ENCODE measurements around the gene SYNJ1.

- TF ChIP-seq, protein P1, sequence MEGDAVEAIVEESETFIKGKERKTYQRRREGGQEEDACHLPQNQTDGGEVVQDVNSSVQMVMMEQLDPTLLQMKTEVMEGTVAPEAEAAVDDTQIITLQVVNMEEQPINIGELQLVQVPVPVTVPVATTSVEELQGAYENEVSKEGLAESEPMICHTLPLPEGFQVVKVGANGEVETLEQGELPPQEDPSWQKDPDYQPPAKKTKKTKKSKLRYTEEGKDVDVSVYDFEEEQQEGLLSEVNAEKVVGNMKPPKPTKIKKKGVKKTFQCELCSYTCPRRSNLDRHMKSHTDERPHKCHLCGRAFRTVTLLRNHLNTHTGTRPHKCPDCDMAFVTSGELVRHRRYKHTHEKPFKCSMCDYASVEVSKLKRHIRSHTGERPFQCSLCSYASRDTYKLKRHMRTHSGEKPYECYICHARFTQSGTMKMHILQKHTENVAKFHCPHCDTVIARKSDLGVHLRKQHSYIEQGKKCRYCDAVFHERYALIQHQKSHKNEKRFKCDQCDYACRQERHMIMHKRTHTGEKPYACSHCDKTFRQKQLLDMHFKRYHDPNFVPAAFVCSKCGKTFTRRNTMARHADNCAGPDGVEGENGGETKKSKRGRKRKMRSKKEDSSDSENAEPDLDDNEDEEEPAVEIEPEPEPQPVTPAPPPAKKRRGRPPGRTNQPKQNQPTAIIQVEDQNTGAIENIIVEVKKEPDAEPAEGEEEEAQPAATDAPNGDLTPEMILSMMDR (IDR thresholded peaks at IDR 0.05), result no peak
- TF ChIP-seq POLR2A (IDR thresholded peaks at IDR 0.05), result no peak
Observed at GRCh38 chr21:32768530-32768929, 40.7 kb upstream of the SYNJ1 start.

All from right lobe of liver (tissue), 4 donors.